Activated naive CD8-positive, alpha-beta T cell (primary cell): Measurements from ENCODE around the gene SNX27.

Experiments used
- H3K27ac Mint-ChIP-seq: one replicate; pipeline ENCODE4 v1.8.0; 2021; ENCODE audit warnings: mixed read lengths
- H3K27me3 Mint-ChIP-seq: one replicate; pipeline ENCODE4 v1.8.0; 2021; ENCODE audit warnings: mixed read lengths
- H3K36me3 Mint-ChIP-seq: one replicate; pipeline ENCODE4 v1.8.0; 2021; ENCODE audit warnings: mixed read lengths
- H3K4me1 Mint-ChIP-seq: one replicate; pipeline ENCODE4 v1.8.0; 2021; ENCODE audit warnings: low read depth, mixed read lengths
- H3K4me3 Mint-ChIP-seq: one replicate; pipeline ENCODE4 v1.8.0; 2021; ENCODE audit warnings: mild to moderate bottlenecking, mixed read lengths
- H3K9me3 Mint-ChIP-seq: one replicate; pipeline ENCODE4 v1.8.0; 2021; ENCODE audit warnings: low read depth, mixed read lengths

The SNX27 gene

DNA sequence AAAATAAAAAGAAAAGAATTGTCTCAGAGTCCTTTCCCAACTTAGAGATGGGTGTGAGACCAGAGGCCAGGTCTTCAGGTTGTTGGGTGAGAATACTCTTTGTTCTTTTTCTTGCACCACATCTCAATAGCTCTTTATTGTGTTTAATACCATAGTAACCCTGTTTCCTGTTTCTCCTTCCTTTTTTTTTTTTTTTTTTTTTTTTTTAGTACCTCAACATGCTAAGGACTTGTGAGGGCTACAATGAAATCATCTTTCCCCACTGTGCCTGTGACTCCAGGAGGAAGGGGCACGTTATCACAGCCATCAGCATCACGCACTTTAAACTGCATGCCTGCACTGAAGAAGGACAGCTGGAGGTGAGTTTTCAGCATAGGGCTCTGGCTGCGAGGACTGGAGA lies 80.4 kb downstream of the SNX27 start:
- Mint-ChIP-seq H3K27me3 (no peaks in the 10 kb centered on the region), H3K9me3 (no peaks in the 10 kb centered on the region), H3K36me3 (peaks cover 6% of the 10 kb centered on the region), H3K4me3 (no peak overlapping the region), H3K27ac (no peak overlapping the region), H3K4me1 (no peaks in the 10 kb centered on the region)

DNA sequence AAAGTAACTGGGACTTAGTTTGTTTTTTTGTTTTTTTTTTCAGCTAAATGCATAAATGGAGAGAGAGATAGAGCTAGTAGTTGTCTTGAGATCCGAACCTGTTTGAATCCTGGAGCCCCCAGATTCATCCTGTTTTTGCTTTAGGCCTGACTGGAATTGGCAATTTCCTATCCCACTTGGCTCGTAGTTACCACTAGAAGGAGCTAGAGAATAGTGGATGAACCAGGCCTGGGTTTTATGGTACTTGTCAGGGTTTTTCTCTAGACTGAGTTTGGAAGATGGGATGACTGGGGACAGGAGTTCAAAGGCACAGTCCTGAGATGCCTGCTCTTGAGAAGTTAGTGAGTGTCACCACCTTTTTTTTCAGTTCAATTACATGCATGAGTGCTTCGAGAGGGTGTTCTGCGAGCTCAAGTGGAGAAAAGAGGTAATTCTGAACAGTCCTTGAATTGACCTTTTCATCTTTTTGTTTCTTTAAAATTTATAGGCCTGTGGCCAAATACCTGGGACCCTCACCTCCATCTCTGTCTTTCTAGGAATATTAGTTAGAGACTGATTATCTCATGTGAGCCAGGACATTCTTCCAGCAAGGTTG lies 81.3 kb downstream of the SNX27 start:
- Mint-ChIP-seq H3K27me3 (no peaks in the 10 kb centered on the region), H3K36me3 (peaks cover 6% of the 10 kb centered on the region), H3K4me3 (no peak overlapping the region), H3K9me3 (no peaks in the 10 kb centered on the region), H3K4me1 (no peaks in the 10 kb centered on the region), H3K27ac (no peak overlapping the region)

DNA sequence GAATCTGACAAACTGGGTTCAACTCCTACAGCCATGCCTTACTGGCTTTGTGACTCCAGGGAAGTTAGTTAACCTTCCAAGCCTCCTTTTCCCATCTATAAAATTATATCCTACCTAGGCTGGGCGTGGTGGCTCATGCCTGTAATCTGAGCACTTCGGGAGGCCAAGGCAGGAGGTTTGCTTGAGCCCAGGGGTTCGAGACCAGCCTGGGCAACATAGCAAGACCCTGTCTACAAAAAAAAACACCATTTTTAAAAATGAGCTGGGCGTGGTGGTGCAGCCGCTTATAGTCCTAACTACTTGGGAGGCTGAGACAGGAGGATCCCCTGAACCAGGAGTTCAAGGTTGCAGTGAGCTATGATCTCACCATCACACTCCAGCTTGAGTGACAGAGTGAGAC lies 89.7 kb downstream of the SNX27 start:
- H3K9me3 Mint-ChIP-seq = no peaks in the 10 kb centered on the region
- peaks cover 5% of the 10 kb centered on the region for H3K4me1 Mint-ChIP-seq
- no peaks in the 10 kb centered on the region for H3K27me3 Mint-ChIP-seq
- no peak overlapping the region for H3K4me3 Mint-ChIP-seq
- no peaks in the 10 kb centered on the region for H3K36me3 Mint-ChIP-seq
- H3K27ac Mint-ChIP-seq = no peak overlapping the region

DNA sequence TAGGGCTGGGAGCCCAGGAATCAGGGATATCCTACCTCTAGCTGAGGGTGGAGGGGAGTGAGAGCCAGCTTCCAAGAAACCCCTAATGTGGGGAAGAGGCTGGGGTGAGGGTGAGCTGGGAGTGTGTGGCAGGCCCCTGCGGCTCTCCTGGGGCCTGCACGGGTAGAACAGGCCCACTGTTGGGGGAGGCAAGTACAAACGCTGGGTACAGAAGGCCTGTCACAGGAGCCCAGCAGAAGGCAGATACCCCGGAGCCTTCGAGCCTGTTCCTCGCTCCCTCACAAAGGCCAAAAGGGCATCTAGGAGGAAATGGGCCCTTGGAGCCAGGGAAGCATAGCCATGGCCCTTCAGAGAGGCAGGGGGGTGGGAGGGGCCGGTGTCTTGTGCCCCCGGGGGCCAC lies 91.1 kb downstream of the SNX27 start:
- no peaks in the 10 kb centered on the region for H3K36me3 Mint-ChIP-seq

DNA sequence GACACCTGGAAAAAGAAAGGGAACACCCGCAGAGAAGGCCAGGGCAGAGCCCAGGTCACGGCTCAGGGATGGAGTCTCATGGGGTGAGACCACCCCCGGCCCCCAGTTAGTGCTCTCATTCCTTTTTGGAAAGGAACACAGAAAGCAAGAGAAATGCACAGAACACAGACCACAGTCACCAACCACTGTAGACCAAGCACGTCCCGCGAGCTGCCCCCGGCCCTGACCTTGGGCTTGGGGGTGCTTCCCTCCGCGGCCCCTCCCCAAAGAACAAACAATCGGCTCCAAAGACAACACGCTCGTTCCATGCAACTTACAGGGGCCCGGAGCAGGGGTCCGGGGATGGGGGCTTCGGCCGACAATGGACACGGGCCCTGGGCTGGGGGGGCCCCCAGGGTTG lies 92.0 kb downstream of the SNX27 start:
- Mint-ChIP-seq H3K9me3 (no peaks in the 10 kb centered on the region), H3K4me1 (peaks cover 5% of the 10 kb centered on the region), H3K36me3 (no peaks in the 10 kb centered on the region), H3K27me3 (no peaks in the 10 kb centered on the region), H3K27ac (no peak overlapping the region), H3K4me3 (no peak overlapping the region)

More for the DNA sequence above, 91.1 kb downstream of the SNX27 start:
- H3K27ac Mint-ChIP-seq = no peak overlapping the region
- H3K9me3 Mint-ChIP-seq = no peaks in the 10 kb centered on the region
- H3K4me3 Mint-ChIP-seq = no peak overlapping the region
- peaks cover 5% of the 10 kb centered on the region for H3K4me1 Mint-ChIP-seq
- H3K27me3 Mint-ChIP-seq = no peaks in the 10 kb centered on the region

DNA sequence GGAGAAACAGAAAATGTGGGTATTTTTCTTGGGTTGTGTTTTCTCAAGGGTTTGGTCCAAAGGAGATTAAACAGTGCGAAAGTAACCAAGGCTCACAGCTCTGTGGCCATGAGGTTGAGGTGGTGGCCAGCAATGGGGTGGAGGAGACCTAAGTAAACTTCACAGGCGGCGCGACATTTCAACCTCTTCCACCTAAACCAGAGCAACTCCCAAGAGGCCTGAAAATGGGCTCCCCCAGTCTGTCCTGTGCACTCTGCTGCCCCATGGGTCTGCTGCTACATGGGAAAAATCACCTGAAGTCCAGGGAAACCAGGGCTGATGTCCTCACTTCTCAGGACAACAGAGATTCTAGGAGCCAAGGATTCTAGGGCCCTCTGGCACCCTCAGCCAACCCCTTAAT lies 92.4 kb downstream of the SNX27 start:
- Mint-ChIP-seq H3K36me3 (no peaks in the 10 kb centered on the region), H3K9me3 (no peaks in the 10 kb centered on the region), H3K4me1 (peaks cover 5% of the 10 kb centered on the region), H3K27me3 (no peaks in the 10 kb centered on the region), H3K4me3 (no peak overlapping the region), H3K27ac (no peak overlapping the region)

DNA sequence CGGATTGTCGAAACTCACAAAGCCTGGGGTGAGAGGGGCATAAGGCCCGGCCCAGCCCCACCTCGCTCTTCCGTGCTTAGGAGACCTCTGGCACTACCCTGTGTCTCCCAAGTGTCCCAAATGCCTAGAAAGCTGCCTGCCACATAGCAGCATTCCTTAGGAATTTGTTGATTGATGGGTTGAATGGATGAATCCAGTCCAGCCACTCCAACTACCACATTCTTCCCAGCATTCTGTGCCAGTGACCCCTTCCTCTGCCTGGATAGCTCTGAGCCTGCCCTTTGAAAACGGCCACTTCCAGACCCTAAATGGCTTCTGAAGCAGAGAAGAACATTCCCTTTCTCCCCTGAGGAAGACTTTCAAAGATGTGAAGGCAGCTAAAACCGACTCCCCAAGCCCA lies 93.3 kb downstream of the SNX27 start:
- no peak overlapping the region for H3K4me3 Mint-ChIP-seq
- no peak overlapping the region for H3K27ac Mint-ChIP-seq
- no peaks in the 10 kb centered on the region for H3K9me3 Mint-ChIP-seq
- H3K4me1 Mint-ChIP-seq = peaks cover 5% of the 10 kb centered on the region
- no peaks in the 10 kb centered on the region for H3K27me3 Mint-ChIP-seq
- H3K36me3 Mint-ChIP-seq = no peaks in the 10 kb centered on the region

DNA sequence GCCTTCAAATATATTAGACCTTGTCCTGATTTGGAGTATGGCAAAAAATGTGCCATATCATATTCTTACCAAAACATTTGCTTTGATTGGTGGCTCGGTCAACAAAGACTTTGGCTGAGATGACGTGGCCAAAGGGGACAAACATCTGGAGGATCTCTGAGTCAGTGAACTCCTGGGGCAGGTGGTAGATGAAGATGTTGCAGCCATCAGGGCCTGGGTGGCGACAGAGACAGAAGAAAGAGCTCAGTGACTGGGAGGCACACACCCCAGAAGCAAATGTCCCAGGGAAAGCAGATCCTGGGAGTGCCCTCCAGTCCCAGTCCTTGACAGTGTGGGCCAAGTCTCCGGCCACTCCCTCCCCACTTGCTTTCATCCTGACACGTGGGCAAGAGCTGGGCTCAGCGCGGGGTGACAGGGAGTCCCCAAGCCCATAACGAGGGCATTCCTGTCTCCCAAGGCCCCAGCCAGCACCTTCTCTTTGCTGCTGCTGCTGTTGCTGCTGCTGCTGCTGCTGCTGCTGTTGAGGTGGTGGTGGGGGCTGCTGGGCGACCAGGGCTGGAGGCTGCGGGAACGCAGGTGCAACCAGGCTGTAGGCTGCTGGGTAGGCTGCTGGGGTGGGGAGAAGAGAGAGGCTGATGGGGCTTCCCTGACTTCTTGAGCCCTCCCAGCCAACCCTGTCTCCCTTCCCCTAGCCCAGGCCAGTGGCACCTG lies 94.1 kb downstream of the SNX27 start:
- H3K36me3 Mint-ChIP-seq = no peaks in the 10 kb centered on the region
- H3K9me3 Mint-ChIP-seq = no peaks in the 10 kb centered on the region
- no peak overlapping the region for H3K27ac Mint-ChIP-seq
- no peak overlapping the region for H3K4me3 Mint-ChIP-seq
- peaks cover 5% of the 10 kb centered on the region for H3K4me1 Mint-ChIP-seq
- no peaks in the 10 kb centered on the region for H3K27me3 Mint-ChIP-seq

DNA sequence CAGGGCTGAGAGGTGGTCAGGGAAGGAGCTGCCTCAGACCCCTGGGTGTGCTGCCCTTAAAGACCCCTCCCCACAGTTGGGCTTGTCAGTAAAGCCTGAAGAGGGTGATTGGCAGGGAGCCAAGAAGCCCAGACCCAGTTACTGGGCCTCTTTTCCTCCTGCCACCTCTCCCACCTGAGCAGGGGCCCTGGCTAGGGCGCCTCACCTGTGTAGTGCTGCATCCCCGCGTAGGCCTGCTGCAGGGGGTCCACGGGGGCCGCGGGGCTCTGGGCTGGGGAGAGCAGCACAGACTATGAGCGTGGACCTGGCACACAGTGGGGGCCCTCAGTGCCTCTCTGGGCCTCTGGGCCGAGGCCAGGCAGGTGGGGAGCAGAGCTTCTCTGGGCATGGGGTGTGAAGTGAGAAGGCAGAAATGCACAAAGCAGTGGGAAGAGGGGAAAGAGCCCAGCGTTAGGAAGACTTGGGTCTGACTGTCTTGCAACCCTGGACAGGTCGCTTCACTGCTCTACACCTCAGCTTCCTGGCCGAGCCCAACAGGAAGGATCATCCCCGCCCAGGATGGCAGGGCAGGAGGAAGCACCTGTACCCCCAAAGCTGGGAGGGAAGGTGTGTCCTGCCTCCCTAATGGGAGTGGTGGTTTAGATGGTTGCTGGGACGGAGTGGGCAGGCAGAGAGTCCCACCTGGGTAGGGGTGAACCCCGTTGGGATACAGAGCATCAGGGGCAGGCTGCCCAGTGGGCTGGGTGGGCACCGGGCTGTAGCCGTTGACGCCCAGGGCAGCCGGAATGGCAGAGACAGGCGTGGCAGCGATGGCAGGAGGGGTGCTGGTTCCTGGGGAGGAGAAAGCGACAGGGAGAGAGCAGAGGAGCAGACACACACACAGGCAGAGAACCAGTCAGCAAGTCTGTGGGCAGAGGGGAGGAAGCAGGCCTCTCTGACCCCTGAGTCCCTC lies 94.9 kb downstream of the SNX27 start:
- H3K9me3 Mint-ChIP-seq = no peaks in the 10 kb centered on the region
- H3K4me3 Mint-ChIP-seq = no peak overlapping the region
- H3K4me1 Mint-ChIP-seq = peaks cover 5% of the 10 kb centered on the region
- H3K27ac Mint-ChIP-seq = no peak overlapping the region
- H3K27me3 Mint-ChIP-seq = no peaks in the 10 kb centered on the region
- no peaks in the 10 kb centered on the region for H3K36me3 Mint-ChIP-seq

DNA sequence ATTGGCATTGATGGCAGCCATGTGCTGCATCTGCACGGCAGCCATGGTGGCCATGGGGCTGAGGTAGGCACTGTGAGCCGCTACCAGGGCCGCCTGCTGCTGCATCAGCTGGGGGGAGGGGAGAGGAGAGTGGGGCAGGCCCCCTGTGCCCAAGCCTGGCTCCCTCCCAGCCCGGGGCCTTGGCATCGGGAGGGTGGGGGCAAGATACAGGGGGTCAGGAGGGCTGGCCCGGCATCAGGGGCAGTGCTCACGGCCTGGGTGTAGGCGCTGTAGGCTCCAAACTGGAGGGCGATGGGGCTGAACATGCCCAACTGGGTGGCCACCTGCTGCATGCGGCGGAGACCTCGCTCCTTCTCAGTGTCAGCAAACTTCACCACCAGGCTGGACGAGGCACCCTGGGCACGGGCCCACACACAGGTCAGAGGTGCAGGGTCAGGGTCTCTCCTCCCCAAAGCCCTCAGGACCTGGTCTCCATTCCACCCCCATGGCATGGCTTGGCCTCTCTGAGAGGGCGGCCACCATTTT lies 95.8 kb downstream of the SNX27 start:
- Mint-ChIP-seq H3K4me1 (peaks cover 4% of the 10 kb centered on the region), H3K36me3 (no peaks in the 10 kb centered on the region), H3K27ac (no peak overlapping the region), H3K4me3 (no peak overlapping the region), H3K9me3 (no peaks in the 10 kb centered on the region), H3K27me3 (no peaks in the 10 kb centered on the region)

DNA sequence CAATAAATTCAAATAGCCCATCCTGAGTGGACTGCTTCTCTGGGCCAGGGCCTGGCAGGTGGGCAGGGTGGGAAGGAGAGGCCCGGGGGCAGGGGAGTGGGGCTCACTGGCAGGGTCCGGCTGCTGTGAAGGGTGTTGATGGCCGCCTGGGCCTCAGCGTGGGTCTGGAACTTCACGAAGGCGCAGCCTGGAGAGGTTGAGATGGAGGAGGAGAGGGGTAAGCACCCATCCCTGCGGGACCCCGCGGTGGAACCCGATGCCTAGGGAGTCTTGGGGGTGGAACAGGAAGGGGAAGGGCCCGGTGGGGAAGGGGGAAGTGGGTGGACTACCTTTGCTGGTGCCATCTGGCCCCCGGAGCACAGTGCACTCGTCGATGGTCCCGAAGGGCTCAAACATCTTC lies 97.0 kb downstream of the SNX27 start:
- H3K4me1 Mint-ChIP-seq = no peaks in the 10 kb centered on the region
- H3K36me3 Mint-ChIP-seq = no peaks in the 10 kb centered on the region
- no peak overlapping the region for H3K27ac Mint-ChIP-seq
- no peak overlapping the region for H3K4me3 Mint-ChIP-seq
- H3K9me3 Mint-ChIP-seq = no peaks in the 10 kb centered on the region
- H3K27me3 Mint-ChIP-seq = no peaks in the 10 kb centered on the region

DNA sequence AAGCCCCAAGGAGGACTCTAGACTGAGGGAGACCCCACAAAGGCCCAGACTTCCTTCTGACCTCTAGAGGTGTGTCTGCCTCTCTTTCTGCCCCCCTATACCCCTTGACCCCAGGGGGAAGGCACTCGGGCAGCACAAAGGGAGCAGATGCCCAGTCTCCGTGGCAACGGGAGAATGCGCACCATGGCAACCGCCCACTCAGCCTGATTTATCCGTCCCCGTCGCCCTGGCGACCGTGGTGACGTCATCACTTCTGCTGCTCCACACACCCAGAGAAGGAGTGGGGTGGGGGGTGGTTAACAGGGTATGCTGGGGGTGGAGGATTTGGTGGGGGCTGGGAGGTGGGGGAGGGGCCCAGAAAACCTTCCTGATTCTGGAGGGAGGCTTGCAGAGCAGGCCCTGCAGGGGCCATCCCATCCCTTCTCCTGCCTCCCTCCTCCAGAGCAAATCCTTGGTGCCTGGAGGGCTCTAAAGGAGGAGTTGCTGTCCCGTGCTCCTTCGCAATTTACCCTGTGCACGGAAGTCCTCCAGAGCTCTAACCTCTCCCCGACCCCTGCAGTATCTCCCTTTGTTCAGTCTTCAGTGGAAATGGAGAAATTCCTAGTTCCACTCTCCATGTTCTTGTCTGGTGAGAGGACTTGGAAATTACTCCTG lies 98.5 kb downstream of the SNX27 start:
- Mint-ChIP-seq H3K27ac (no peak overlapping the region), H3K4me3 (no peak overlapping the region), H3K4me1 (no peaks in the 10 kb centered on the region), H3K9me3 (no peaks in the 10 kb centered on the region), H3K27me3 (peaks cover 4% of the 10 kb centered on the region), H3K36me3 (no peaks in the 10 kb centered on the region)

DNA sequence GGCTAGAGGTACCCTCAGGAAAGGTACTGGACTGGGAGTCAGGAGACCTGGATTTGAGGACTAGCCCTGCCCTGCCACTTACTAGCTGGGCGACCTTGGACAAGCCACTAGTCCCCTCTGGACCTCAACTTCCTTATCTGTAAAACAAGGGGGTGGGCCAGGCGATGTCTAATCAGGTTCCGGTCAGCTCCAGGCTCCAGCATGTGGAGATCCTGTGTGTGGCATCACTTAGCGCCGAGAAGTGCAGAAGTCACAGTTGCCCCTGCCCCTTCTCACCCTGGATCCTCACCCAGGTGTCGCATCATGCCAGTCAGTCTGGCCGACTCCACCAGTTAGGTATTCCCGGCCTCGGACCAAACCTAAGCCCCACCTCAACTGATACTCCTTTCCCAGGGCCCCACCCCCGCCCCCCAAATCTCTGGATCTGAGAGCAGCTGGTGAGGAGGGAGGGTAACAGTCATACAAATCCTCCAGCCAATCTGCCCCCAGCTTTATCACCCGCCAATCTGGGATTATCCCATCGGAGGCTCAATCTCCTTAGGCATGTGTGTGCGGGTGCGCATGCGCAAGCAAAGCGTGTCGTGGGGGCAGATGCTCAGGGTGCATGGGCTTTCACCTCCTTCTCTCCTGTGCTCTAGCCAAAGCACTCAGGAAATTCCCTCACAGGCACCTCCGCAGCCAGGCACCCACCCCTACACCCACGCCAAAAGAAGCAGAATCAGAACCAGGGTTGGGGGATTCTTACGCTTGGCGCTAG lies 99.4 kb downstream of the SNX27 start:
- H3K27ac Mint-ChIP-seq = no peak overlapping the region
- no peaks in the 10 kb centered on the region for H3K9me3 Mint-ChIP-seq
- H3K27me3 Mint-ChIP-seq = peaks cover 9% of the 10 kb centered on the region
- no peak overlapping the region for H3K4me3 Mint-ChIP-seq
- H3K4me1 Mint-ChIP-seq = no peaks in the 10 kb centered on the region
- H3K36me3 Mint-ChIP-seq = no peaks in the 10 kb centered on the region

DNA sequence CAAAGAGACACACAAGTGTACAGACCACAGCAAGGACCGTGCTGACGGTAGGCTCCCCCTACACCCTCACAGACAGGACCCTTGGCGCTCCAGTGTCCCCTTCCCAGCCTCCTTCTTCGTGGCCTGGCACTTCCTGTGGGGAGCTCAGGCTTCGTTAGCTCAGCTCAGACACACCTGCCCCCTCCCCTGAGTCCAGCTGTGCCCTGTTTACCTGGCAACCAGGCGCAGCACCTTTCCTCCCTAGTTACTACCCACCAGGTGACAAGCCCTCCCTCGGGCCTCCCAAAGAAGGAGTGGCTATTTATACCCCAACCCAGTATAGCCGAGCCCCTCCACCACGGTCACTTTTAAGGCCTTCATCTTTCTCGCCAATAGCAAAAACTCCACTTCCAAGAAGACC lies 100.1 kb downstream of the SNX27 start:
- H3K4me1 Mint-ChIP-seq = peaks cover 3% of the 10 kb centered on the region
- H3K4me3 Mint-ChIP-seq = no peak overlapping the region
- no peaks in the 10 kb centered on the region for H3K36me3 Mint-ChIP-seq
- no peak overlapping the region for H3K27ac Mint-ChIP-seq
- H3K9me3 Mint-ChIP-seq = no peaks in the 10 kb centered on the region
- peaks cover 11% of the 10 kb centered on the region for H3K27me3 Mint-ChIP-seq
